Left hindlimb (tissue), 1 donor: Measurements from ENCODE around the gene CACNA1E.

ENCODE experiments used
- DNase-seq: peaks from one replicate; pipeline ENCODE4 v3.0.0-alpha.2; 2018

Gene CACNA1E

DNA sequence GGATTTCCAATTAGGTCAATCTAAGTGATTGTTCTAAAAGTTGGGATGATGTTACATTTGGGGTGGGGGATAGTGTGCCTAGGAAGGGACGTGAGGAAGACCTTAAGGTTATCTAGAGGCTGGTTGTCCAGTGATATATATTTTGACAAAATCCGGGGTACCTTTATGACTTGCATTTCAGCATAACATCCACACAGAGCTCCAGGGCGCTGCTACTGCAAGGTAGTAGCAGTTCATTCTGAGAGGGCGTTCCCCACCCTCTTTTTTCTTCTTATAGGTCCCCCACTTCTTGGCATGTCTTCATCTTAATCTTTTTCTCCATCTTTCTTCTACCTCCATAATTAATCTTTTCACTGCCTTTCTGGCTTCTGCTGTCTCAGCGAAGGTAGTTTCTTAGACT is 161.9 kb downstream of the CACNA1E start:
- no peak for DNase-seq

- DNase-seq, result no peak
Measured at GRCh38 chr1:181646710-181647109, 163.4 kb downstream of the CACNA1E start.

DNA sequence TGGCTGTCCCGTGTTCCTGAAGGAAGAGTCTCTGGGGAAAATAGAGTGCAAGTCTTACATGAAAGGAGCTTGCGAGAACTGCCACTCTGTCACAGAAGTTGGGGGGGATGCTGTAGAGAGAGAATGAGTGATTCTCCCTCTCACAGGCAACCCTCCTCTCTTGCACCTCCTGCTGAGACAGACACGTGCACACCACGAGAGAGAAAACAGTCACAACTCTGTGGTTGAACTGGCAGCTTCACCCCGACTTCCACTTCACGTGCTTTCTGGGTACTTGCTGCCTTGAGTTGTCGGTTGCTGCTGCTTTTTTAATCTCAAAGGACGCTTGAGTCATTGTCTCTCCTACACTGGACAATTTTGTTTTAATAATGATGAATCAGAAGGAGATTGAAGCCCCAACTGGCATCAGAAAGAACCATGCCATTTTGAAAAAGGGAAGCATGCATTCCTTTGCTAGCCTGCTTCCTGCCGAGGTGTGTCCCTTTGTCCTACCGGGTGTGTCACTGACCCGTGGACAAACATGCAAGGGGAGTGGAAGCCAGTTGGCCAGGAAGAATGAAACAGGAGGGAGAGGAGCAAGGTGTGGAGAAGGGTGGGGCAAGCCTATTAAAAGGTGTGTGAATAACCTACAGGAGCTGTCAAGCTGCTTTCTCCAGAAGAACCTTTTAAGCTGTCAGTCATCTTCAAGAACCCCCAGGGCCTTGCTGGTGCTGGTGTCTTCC is 164.2 kb downstream of the CACNA1E start:
- no peak for DNase-seq

DNA sequence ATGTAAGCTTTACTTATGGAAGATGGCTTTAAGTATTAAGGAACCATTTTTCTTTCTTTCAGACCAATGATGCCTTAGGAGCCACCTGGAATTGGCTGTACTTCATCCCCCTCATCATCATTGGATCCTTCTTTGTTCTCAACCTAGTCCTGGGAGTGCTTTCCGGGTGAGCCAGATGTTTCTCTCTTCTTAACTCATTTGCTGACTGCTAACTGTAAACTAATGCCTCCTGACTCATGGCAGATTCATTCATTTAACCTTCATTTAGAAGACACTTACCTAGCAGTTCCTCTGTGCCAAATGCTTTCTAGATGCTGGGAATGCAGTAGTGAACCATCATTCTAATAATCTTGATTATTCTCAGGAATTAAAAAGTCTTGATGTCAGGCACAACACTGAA is 168.0 kb downstream of the CACNA1E start:
- no peak for DNase-seq

GRCh38 chr1:181655756-181656155 is 172.4 kb downstream of the CACNA1E start:
- no peak for DNase-seq

DNA sequence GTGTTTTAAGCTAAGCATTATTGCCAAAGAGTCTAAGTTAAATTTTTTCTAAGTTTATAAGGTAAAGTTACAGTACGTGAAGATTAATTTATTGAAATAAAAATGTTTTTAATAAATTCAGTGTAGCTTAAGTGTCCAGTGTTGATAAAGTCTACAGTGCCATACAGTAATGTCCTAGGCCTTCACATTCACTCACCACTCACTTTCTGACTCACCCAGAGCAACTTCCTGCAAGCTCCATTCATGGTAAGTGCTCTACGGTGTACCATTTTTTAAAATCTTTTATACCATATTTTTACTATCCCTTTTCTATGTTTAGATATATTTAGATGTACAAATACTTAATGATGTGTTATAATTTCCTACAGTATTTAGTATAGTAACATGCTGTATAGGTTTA is 173.2 kb downstream of the CACNA1E start:
- no peak for DNase-seq

- DNase-seq, result no peak
Measured at GRCh38 chr1:181658581-181658980, 175.3 kb downstream of the CACNA1E start.

DNA sequence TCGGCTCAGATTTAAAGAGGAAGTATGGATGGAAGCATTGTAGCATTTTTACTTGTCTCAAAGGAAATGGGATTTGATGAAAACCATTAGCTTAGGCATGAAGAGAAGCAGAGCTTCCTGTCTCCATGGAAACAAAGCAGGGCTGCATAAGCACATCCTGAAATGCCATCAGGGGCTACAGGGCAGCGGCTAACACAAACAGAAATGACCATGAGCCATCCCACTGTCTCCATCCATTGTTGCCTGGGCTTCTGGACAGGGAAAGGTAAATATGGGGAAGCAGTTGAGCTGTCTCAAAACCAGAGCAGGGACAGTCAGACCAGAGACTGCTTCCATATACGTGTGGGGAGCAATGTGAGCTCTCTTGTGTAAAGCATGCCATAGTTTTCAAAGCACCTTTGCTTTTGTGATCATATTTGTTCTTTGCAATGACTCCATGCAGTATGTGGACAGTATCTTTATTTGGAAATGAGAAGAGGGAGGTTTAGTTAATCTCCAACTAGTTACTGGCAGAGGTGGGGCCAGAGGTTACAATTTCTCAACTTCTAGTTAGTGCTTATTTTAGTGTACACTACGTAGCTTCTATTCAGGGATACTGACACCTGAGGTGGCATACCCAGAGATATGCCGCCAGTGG is 176.1 kb downstream of the CACNA1E start:
- no peak for DNase-seq

- DNase-seq, result no peak
Measured at GRCh38 chr1:181660621-181661020, 177.3 kb downstream of the CACNA1E start.

GRCh38 chr1:181661569-181661968 is 178.3 kb downstream of the CACNA1E start:
- no peak for DNase-seq

DNA sequence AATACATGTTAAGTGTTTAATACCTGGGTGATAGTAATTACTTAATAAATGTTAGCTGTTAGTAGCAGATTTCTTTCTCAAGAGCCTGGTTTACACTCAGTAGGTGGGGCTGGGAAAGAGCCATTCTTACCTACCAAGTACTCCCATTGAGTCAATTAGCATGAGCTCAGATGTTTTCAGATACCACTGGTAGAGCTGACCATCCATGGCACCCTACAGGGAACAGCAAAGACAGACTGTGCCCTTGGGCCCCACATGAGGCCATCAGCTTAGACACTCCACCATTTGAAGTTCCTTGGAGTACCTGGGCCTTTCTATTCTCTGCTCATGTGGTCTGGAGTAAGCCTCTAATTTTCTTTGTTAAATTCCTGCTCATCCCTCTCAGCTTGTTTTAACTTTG is 179.3 kb downstream of the CACNA1E start:
- no peak for DNase-seq

DNA sequence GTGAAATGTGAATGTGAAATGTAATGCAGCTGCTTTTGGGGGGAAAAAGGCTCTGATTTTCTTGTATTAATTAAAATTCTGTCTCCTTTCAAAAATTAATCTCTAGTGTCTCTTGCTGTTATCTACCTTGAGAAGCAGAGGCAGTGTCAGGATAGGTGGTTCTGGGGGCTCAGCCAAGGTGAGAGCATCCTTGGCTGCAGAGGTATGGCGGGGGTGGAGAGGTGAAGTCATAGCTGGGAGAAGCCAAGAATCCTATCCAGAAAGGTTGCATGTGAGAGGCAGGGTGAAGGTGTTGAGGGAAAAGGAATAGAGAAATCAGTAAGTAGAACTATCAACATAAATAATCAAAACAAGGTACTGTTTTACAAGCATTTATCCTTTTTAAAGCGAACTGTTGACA is 181.2 kb downstream of the CACNA1E start:
- no peak for DNase-seq

GRCh38 chr1:181669246-181669645 is 185.9 kb downstream of the CACNA1E start:
- no peak for DNase-seq

GRCh38 chr1:181674617-181675016 is 191.3 kb downstream of the CACNA1E start:
- DNase-seq, result no peak

GRCh38 chr1:181675091-181675917 is 192.0 kb downstream of the CACNA1E start:
- DNase-seq, result no peak

GRCh38 chr1:181675918-181676190 is 192.5 kb downstream of the CACNA1E start:
- no peak for DNase-seq

- peak; percentile 36 for DNase-seq
Measured at GRCh38 chr1:181676269-181676668, 193.0 kb downstream of the CACNA1E start.

GRCh38 chr1:181680332-181680731 is 197.0 kb downstream of the CACNA1E start:
- DNase-seq, result no peak

- DNase-seq, result no peak
Measured at GRCh38 chr1:181680871-181681270, 197.6 kb downstream of the CACNA1E start.

GRCh38 chr1:181685211-181685610 is 201.9 kb downstream of the CACNA1E start:
- DNase-seq, result no peak

DNA sequence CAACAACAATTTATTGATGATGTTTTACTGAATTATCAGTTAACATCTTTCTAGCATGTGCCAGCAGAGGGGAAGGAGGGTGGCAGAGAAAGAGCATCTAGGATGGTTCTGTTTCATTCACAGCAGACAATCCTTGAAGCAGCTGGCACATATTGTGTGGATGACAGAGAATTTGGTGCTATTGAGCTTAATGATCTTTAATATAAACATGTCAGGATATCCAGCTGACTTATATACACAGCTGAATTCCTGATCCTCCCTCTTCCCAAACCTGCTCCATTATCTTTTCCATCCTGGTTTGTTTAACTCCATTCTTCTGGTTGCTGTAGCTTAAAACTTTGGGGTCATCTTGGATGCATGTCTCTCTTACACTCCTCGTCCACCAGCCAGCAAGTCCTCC is 218.6 kb downstream of the CACNA1E start:
- DNase-seq, result no peak

DNA sequence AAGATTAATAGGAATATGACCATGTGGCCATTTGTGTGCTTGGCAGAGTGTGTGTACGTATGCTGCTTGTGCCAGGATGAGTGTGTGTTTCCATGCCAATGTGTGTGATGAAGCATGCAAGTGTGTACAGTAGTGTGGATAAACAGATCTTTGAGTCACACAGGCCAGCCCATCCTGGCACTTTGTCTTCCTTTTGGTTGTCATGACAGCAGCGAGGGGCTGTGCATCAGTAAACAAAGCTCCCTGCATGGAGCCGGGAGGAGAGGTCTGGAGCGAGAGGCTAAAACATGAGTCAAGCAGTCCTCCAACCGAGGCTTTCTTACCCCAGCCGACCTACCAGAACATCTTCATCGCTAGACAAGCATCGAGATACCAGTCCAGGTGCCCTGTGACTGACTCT is 221.2 kb downstream of the CACNA1E start:
- DNase-seq, result no peak

GRCh38 chr1:181711820-181712219 is 228.5 kb downstream of the CACNA1E start:
- no peak for DNase-seq

DNA sequence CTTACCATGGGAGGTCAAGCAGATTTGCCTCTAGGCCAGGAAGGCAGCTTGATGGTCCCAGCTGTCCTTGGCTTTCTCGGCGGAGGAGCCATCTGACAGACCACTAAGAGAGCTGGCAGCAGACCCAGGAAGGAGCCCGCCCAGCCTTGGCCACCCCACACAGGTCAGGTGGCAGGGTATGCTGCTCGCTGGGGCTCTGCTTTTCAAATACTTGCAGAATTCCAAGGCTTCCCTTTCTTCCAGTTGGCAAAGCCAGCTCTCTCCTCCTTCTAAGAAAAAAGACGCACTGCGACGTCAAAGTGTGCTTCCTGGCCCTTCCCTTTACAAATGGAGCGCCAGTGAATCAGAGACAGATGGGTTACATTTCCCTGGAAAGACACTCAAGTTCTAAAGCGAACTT is 229.4 kb downstream of the CACNA1E start:
- DNase-seq, result peak; percentile 38
